IMR-90 (cell line): ENCODE data around the gene RAP1GAP2. TPM values are rescaled to one million over a fixed set of nuclear protein-coding genes. Genes with fewer than 3 reads are reported as not detected.
"Not testable (repeated sequence)": the region's sequence is repeated elsewhere in the genome, so short reads cannot be mapped to it uniquely, and the experiment has no call there.

Source experiments
- ATAC-seq: fragments of 200-7000 bp; cut with Tn5 transposase; 2 replicates; pipeline ENCODE4 v1.9.1; 2020; ENCODE audit warnings: low read depth, mild to moderate bottlenecking, moderate library complexity
- BruUV-seq: library from RNA; stranded (reverse); fragments of 400-500 nt; replicated peaks from 2 replicates; lab custom pipeline; 2021; lab: Mats Ljungman, UMichigan
- CTCF ChIA-PET: fragments of 300-600 bp; formaldehyde crosslinking; extraction: SDS; loops from one replicate; lab custom pipeline; 2021; ENCODE audit warnings: antibody characterized with exemption; lab: Yijun Ruan, JAX
- POLR2A ChIA-PET: fragments of 300-600 bp; sonication (Branson Sonifier 250); formaldehyde crosslinking; loops from one replicate; lab custom pipeline; 2022; ENCODE audit warnings: antibody characterized with exemption; ENCODE audit not compliant: unreplicated experiment; lab: Charles Lee
- DNase-seq: peaks from one replicate; pipeline ENCODE4 v3.0.0; 2013
- H2AFZ ChIP-seq: replicated peaks from 2 replicates; pipeline ENCODE3; 2013; ENCODE audit warnings: low read length, mild to moderate bottlenecking; ENCODE audit not compliant: poor library complexity
- H2AK5ac ChIP-seq: 2 replicates; pipeline ENCODE4 v1.6.1; 2013; ENCODE audit warnings: low read depth, low read length, inconsistent platforms
- H2AK9ac ChIP-seq: replicated peaks from 2 replicates; pipeline ENCODE3; 2013; ENCODE audit warnings: mild to moderate bottlenecking, low read depth, low read length, moderate library complexity; ENCODE audit not compliant: poor library complexity
- H2BK120ac ChIP-seq: 2 replicates; pipeline ENCODE4 v1.6.1; 2013; ENCODE audit warnings: low read depth, low read length, inconsistent platforms
- H2BK15ac ChIP-seq: 3 replicates; pipeline ENCODE4 v1.6.1; 2013; ENCODE audit warnings: low read depth, low read length, inconsistent platforms
- H2BK20ac ChIP-seq: 2 replicates; pipeline ENCODE4 v1.6.1; 2013; ENCODE audit warnings: low read depth, mild to moderate bottlenecking, inconsistent platforms, low read length, moderate library complexity
- H2BK5ac ChIP-seq: 2 replicates; pipeline ENCODE4 v1.6.1; 2013; ENCODE audit warnings: mild to moderate bottlenecking, low read depth, low read length, inconsistent platforms; ENCODE audit not compliant: poor library complexity, severe bottlenecking
- H3K14ac ChIP-seq: replicated peaks from 2 replicates; pipeline ENCODE4 v1.6.1; 2013; ENCODE audit warnings: low read depth, low read length, inconsistent platforms
- H3K18ac ChIP-seq: 2 replicates; pipeline ENCODE4 v1.6.1; 2013; ENCODE audit warnings: low read depth, low read length, control low read depth
- H3K23ac ChIP-seq: 2 replicates; pipeline ENCODE4 v1.6.1; 2013; ENCODE audit warnings: low read depth, low read length, inconsistent platforms
- H3K27ac ChIP-seq: 2 replicates; pipeline ENCODE4 v1.5.1; 2013; ENCODE audit warnings: mild to moderate bottlenecking, control low read depth, low read length; ENCODE audit not compliant: insufficient read depth
- H3K27me3 ChIP-seq: 2 replicates; pipeline ENCODE4 v1.6.1; 2013; ENCODE audit warnings: low read length; ENCODE audit not compliant: control insufficient read depth, insufficient read depth
- H3K36me3 ChIP-seq: 2 replicates; pipeline ENCODE4 v1.6.1; 2013; ENCODE audit warnings: low read length, mixed read lengths; ENCODE audit not compliant: control insufficient read depth, insufficient read depth
- H3K4ac ChIP-seq: 2 replicates; pipeline ENCODE4 v1.6.1; 2013; ENCODE audit warnings: low read depth, low read length, inconsistent platforms
- H3K4me1 ChIP-seq: 2 replicates; pipeline ENCODE4 v1.6.1; 2013; ENCODE audit warnings: low read length, mixed read lengths; ENCODE audit not compliant: control insufficient read depth, insufficient read depth
- H3K4me2 ChIP-seq: 2 replicates; pipeline ENCODE4 v1.6.1; 2013; ENCODE audit warnings: low read depth, mild to moderate bottlenecking, control low read depth, low read length, moderate library complexity
- H3K4me3 ChIP-seq: 2 replicates; pipeline ENCODE4 v1.5.1; 2013; ENCODE audit warnings: low read depth, mild to moderate bottlenecking, control low read depth, low read length, moderate library complexity; ENCODE audit not compliant: insufficient read depth
- H3K56ac ChIP-seq: 2 replicates; pipeline ENCODE4 v1.6.1; 2013; ENCODE audit warnings: low read length, inconsistent platforms; ENCODE audit not compliant: insufficient read depth; ENCODE audit errors: extremely low read depth
- H3K79me1 ChIP-seq, 2 experiments: 2 replicates each; pipeline ENCODE4 v1.6.1; 2013; ENCODE audit warnings: low read length in 2 of 2, inconsistent platforms in 1 of 2, low read depth in 1 of 2
- H3K9ac ChIP-seq: 2 replicates; pipeline ENCODE4 v1.6.1; 2013; ENCODE audit warnings: low read depth, low read length, control low read depth
- H3K9me1 ChIP-seq: 2 replicates; pipeline ENCODE4 v1.6.1; 2013; ENCODE audit warnings: low read length, inconsistent platforms; ENCODE audit not compliant: insufficient read depth
- H3K9me3 ChIP-seq: 2 replicates; pipeline ENCODE4 v1.6.1; 2013; ENCODE audit warnings: low read length; ENCODE audit not compliant: control insufficient read depth, insufficient read depth
- H4K20me1 ChIP-seq: 2 replicates; pipeline ENCODE4 v1.6.1; 2013; ENCODE audit warnings: low read length, inconsistent platforms; ENCODE audit not compliant: insufficient read depth
- H4K5ac ChIP-seq: 2 replicates; pipeline ENCODE4 v1.6.1; 2013; ENCODE audit warnings: mild to moderate bottlenecking, low read depth, low read length, control low read depth
- H4K8ac ChIP-seq, 2 experiments: 2 replicates each; pipeline ENCODE4 v1.6.1; 2013; ENCODE audit warnings: low read depth in 2 of 2, low read length in 2 of 2, control low read depth in 1 of 2, inconsistent platforms in 1 of 2
- H4K91ac ChIP-seq: 2 replicates; pipeline ENCODE4 v1.6.1; 2013; ENCODE audit warnings: low read depth, low read length, inconsistent platforms; ENCODE audit not compliant: insufficient read depth
- CEBPB ChIP-seq: IDR thresholded peaks from 2 replicates; pipeline ENCODE4 v1.6.1; 2012; ENCODE audit warnings: low read depth, low read length, improper control_type of control experiment
- MAFK ChIP-seq: IDR thresholded peaks from 2 replicates; pipeline ENCODE4 v1.6.1; 2012; ENCODE audit warnings: low read depth, low read length, improper control_type of control experiment
- MAZ ChIP-seq: IDR thresholded peaks from 2 replicates; pipeline ENCODE4 v1.6.1; 2012; ENCODE audit warnings: low read depth, mild to moderate bottlenecking, low read length, improper control_type of control experiment, moderate library complexity, borderline replicate concordance
- MXI1 ChIP-seq: IDR thresholded peaks from 2 replicates; pipeline ENCODE4 v1.6.1; 2012; ENCODE audit warnings: low read depth, mild to moderate bottlenecking, low read length, moderate library complexity, borderline replicate concordance
- NFE2L2 ChIP-seq: fragments of 150-350 bp; IDR thresholded peaks from 2 replicates; pipeline ENCODE4 v1.6.1; 2016; ENCODE audit warnings: low read depth, mild to moderate bottlenecking, low read length
- POLR2A ChIP-seq: IDR thresholded peaks from 2 replicates; pipeline ENCODE4 v1.6.1; 2012; ENCODE audit warnings: mild to moderate bottlenecking, low read depth, low read length
- RAD21 ChIP-seq: IDR thresholded peaks from 2 replicates; pipeline ENCODE4 v1.6.1; 2012; ENCODE audit warnings: low read length, improper control_type of control experiment
- RCOR1 ChIP-seq: IDR thresholded peaks from 2 replicates; pipeline ENCODE4 v1.6.1; 2012; ENCODE audit warnings: mild to moderate bottlenecking, low read length, improper control_type of control experiment; ENCODE audit not compliant: insufficient replicate concordance
- RFX5 ChIP-seq: IDR thresholded peaks from 2 replicates; pipeline ENCODE4 v1.8.0; 2012; ENCODE audit warnings: low read depth, mild to moderate bottlenecking, low read length, moderate library complexity
- USF2 ChIP-seq: fragments of 150-350 bp; IDR thresholded peaks from 2 replicates; pipeline ENCODE4 v1.6.1; 2017; ENCODE audit warnings: mild to moderate bottlenecking, antibody characterized with exemption, low read length, low read depth
- WGBS, 2 experiments: methylation state at CpG; one replicate each; pipeline versions ENCODE4 v1.1.5 to v1.1.7; 2013; ENCODE audit warnings: missing lambda C conversion rate in 2 of 2; ENCODE audit not compliant: insufficient read length in 1 of 2; ENCODE audit errors: extremely low coverage in 2 of 2; 5-methylcytosine and 5-hydroxymethylcytosine counted together
- dilution Hi-C: fragments of 300-500 bp; cut with HindIII; formaldehyde crosslinking; loops from one replicate; pipeline ENCODE4 v1.14.3; 2018; ENCODE audit warnings: low sequenced_read_pairs; ENCODE audit not compliant: unreplicated experiment
- in situ Hi-C: fragments of 300-500 bp; cut with MboI; formaldehyde crosslinking; loops from 3 replicates; pipeline ENCODE4 v1.14.3; 2019; ENCODE audit warnings: low sequenced_read_pairs, inconsistent platforms, mixed read lengths
- intact Hi-C: fragments of 100-400 bp; cut with micrococcal nuclease; formaldehyde crosslinking; loops from 2 replicates; pipeline ENCODE4 v1.10.0; 2022
- polyA plus RNA-seq, 3 experiments: library from polyadenylated mRNA; depleted of rRNA; stranded (reverse); fragments of >200 nt; gene quantifications; 2 replicates each; pipeline ENCODE4 v1.2.3, GENCODE V29; 2012; ENCODE audit warnings: low replicate concordance in 1 of 3
- total RNA-seq: library from RNA; depleted of rRNA; stranded (reverse); fragments of >200 nt; gene quantifications from 2 replicates; pipeline ENCODE4 v1.2.3, GENCODE V29; 2012

The RAP1GAP2 gene
- total and polyA plus RNA-seq, 2 of the 4 experiments (the other 2 are of a cell fraction) = 5.7 to 7.5 TPM

- Histone ChIP-seq H3K18ac (no peak overlapping the region), H2AK5ac (no peak overlapping the region), H2AK9ac (no peak overlapping the region), H2BK20ac (no peak overlapping the region), H4K20me1 (no peaks in the 10 kb centered on the region), H4K8ac (peak overlapping the region; percentile 63 to 96; a peak in 2 of 4 replicates), H4K5ac (no peak overlapping the region), H3K27me3 (no peaks in the 10 kb centered on the region), H3K9me3 (no peaks in the 10 kb centered on the region), H3K56ac (no peak overlapping the region), H3K27ac (no peak overlapping the region), H3K14ac (no peak overlapping the region), H3K79me1 (no peaks in the 10 kb centered on the region), H3K4ac (no peak overlapping the region), H3K9ac (no peak overlapping the region), H3K4me3 (no peak overlapping the region), H3K9me1 (no peaks in the 10 kb centered on the region), H3K23ac (no peak overlapping the region), H3K4me2 (no peak overlapping the region), H2BK15ac (no peak overlapping the region), H3K4me1 (no peaks in the 10 kb centered on the region), H2BK5ac (no peak overlapping the region), H3K36me3 (no peaks in the 10 kb centered on the region), H4K91ac (no peak overlapping the region), H2AFZ (no peak overlapping the region), H2BK120ac (no peak overlapping the region)
- DNase-seq = no peak
- in situ Hi-C loops = loop anchor here (10.0 to 25.0 kb wide), 2 partner anchors 595 to 763 kb away; partner anchors contain the start of gene ITGAE
- no peak for TF ChIP-seq CEBPB
- TF ChIP-seq RAD21 = no peak
- no peak for TF ChIP-seq NFE2L2
- no peak for TF ChIP-seq MXI1
- TF ChIP-seq MAFK = no peak
- no peak for TF ChIP-seq RFX5
- no peak for TF ChIP-seq RCOR1
- TF ChIP-seq USF2 = no peak
- TF ChIP-seq POLR2A = no peak
- TF ChIP-seq MAZ = no peak
- CTCF ChIA-PET = no interaction called here
- intact Hi-C loops = loop anchor here (5.0 to 10.0 kb wide), 2 partner anchors 598 to 685 kb away; no protein-coding TSS in a partner anchor
- ATAC-seq = no peak
- POLR2A ChIA-PET = no interaction called here
- dilution Hi-C loops = no loop called here
- no TSS peak for BruUV-seq
- WGBS, 2 experiments = 70% methylated on average over 2 of the region's 8 CpGs; no CpG with 5 or more reads in 1 of the 2 experiments
Observed at GRCh38 chr17:3049705-3050295, 253.6 kb downstream of the RAP1GAP2 start.

GRCh38 chr17:3054868-3055267 is 258.6 kb downstream of the RAP1GAP2 start:
- H3K36me3 ChIP-seq, H2BK15ac ChIP-seq, H2BK120ac ChIP-seq, H3K18ac ChIP-seq, POLR2A ChIA-PET, CTCF ChIA-PET, H3K4me3 ChIP-seq, H3K9me1 ChIP-seq, H3K79me1 ChIP-seq, H2BK5ac ChIP-seq, ATAC-seq, H4K20me1 ChIP-seq, H4K5ac ChIP-seq, H3K9me3 ChIP-seq, intact Hi-C loops, H2AK9ac ChIP-seq, H3K27me3 ChIP-seq, H2BK20ac ChIP-seq, dilution Hi-C loops, H2AFZ ChIP-seq, H2AK5ac ChIP-seq, H3K23ac ChIP-seq, BruUV-seq, DNase-seq, H3K14ac ChIP-seq, H3K4ac ChIP-seq, H3K4me2 ChIP-seq, H4K91ac ChIP-seq, H4K8ac ChIP-seq, H3K4me1 ChIP-seq, H3K56ac ChIP-seq, H3K27ac ChIP-seq, H3K9ac ChIP-seq, in situ Hi-C loops: not testable (repeated sequence)
- no CpG with 5 or more reads among the region's 2 CpGs for WGBS, 2 experiments
